HepG2 (cell line): Measurements from ENCODE around the gene CYP4A22. TPM values are rescaled to one million over a fixed set of nuclear protein-coding genes. Genes with fewer than 3 reads are reported as not detected.

Experiments
- ATAC-seq: fragments of 200-7000 bp; cut with Tn5 transposase; 3 replicates; pipeline ENCODE4 v1.9.1; 2020; ENCODE audit warnings: mild to moderate bottlenecking, moderate library complexity
- BruUV-seq: library from RNA; stranded (reverse); fragments of 400-500 nt; replicated peaks from 2 replicates; lab custom pipeline; 2021; lab: Mats Ljungman, UMichigan
- CTCF ChIA-PET: fragments of 300-600 bp; formaldehyde crosslinking; extraction: SDS; loops from one replicate; lab custom pipeline; 2021; ENCODE audit warnings: low total read pairs, inconsistent platforms, low intra/inter-chr PET ratio; lab: Yijun Ruan, JAX
- POLR2A ChIA-PET: fragments of 350-600 bp; sonication (Branson Sonifier 250); formaldehyde crosslinking; loops from one replicate; lab custom pipeline; 2020; ENCODE audit warnings: antibody characterized with exemption, inconsistent platforms; lab: Yijun Ruan, JAX
- DNase-seq: peaks from one replicate; pipeline ENCODE4 v3.0.0-alpha.2; 2015; ENCODE audit warnings: low spot score
- FAIRE-seq: peaks from 3 replicates; lab custom pipeline; 2011; peaks lifted over from hg19 to GRCh38; lab: Jason Lieb, UNC
- H2AFZ ChIP-seq: one replicate; pipeline ENCODE4 v1.6.1; 2011; ENCODE audit warnings: low read length, inconsistent platforms
- H3K27ac ChIP-seq: fragments of 300-600 bp; 3 replicates; pipeline ENCODE4 v1.8.0; 2011; ENCODE audit warnings: mixed run types, mild to moderate bottlenecking, mixed read lengths, low read length, inconsistent platforms; ENCODE audit not compliant: insufficient read depth; ENCODE audit errors: extremely low read length
- H3K27me3 ChIP-seq, 2 experiments: fragments of 200-600 bp in 1 of 2; 2 replicates in 1 of 2; 3 replicates in 1 of 2; pipeline versions ENCODE4 v1.6.0 to v1.8.0; 2011; ENCODE audit warnings: low read length in 2 of 2, mild to moderate bottlenecking in 2 of 2, moderate library complexity in 2 of 2, inconsistent platforms in 1 of 2; ENCODE audit not compliant: insufficient read depth in 2 of 2, control insufficient read depth in 1 of 2
- H3K36me3 ChIP-seq, 2 experiments: fragments of 200-600 bp in 1 of 2; replicated peaks in 1 of 2; 2 replicates in 1 of 2; 3 replicates in 1 of 2; pipeline versions ENCODE4 v1.5.1 to v1.8.0; 2011; ENCODE audit warnings: low read length in 2 of 2, inconsistent platforms in 1 of 2; ENCODE audit not compliant: insufficient read depth in 2 of 2, control insufficient read depth in 1 of 2
- H3K4me1 ChIP-seq: 2 replicates; pipeline ENCODE4 v1.5.1; 2012; ENCODE audit warnings: low read length, inconsistent platforms; ENCODE audit not compliant: insufficient read depth
- H3K4me2 ChIP-seq: 2 replicates; pipeline ENCODE4 v1.6.0; 2011; ENCODE audit warnings: low read depth, low read length, inconsistent platforms
- H3K4me3 ChIP-seq, 3 experiments: fragments of 200-600 bp in 1 of 3; sonication (generic), shearing (Covaris generic) in 1 of 3; replicated peaks in 1 of 3; 2 replicates each; pipeline ENCODE4 v1.5.1; 2011 to 2016; ENCODE audit warnings: low read length in 3 of 3, inconsistent platforms in 2 of 3, low read depth in 2 of 3, mild to moderate bottlenecking in 2 of 3, control low read depth in 1 of 3, mixed read lengths in 1 of 3; ENCODE audit not compliant: insufficient read depth in 1 of 3
- H3K79me2 ChIP-seq: one replicate; pipeline ENCODE4 v1.6.1; 2011; ENCODE audit warnings: low read length, inconsistent platforms; ENCODE audit not compliant: insufficient read depth
- H3K9ac ChIP-seq: 2 replicates; pipeline ENCODE4 v1.6.0; 2011; ENCODE audit warnings: mild to moderate bottlenecking, low read depth, low read length, inconsistent platforms; ENCODE audit not compliant: insufficient read depth
- H3K9me3 ChIP-seq: 2 replicates; pipeline ENCODE4 v1.5.1; 2012; ENCODE audit warnings: mild to moderate bottlenecking, low read length
- H4K20me1 ChIP-seq: 2 replicates; pipeline ENCODE4 v1.6.0; 2011; ENCODE audit warnings: inconsistent platforms, mild to moderate bottlenecking, low read length, moderate library complexity; ENCODE audit not compliant: insufficient read depth
- HDAC2 ChIP-seq: sonication (generic); formaldehyde crosslinking; IDR thresholded peaks from 2 replicates; pipeline ENCODE4 v1.4.0; 2020; ENCODE audit warnings: missing genetic modification reagents
- NCOA2 ChIP-seq: sonication (generic); formaldehyde crosslinking; IDR thresholded peaks from 2 replicates; pipeline ENCODE4 v1.8.0; 2022; ENCODE audit warnings: inconsistent platforms
- STAG1 ChIP-seq: sonication (generic); formaldehyde crosslinking; IDR thresholded peaks from 2 replicates; pipeline ENCODE4 v1.4.0; 2020; ENCODE audit warnings: missing genetic modification reagents
- XRCC5 ChIP-seq: fragments of 200-400 bp; formaldehyde crosslinking; optimal IDR thresholded peaks from 2 replicates; pipeline ENCODE3; 2017; ENCODE audit warnings: mild to moderate bottlenecking, low read length
- ZBTB3 ChIP-seq: sonication (generic); formaldehyde crosslinking; IDR thresholded peaks from 2 replicates; pipeline ENCODE4 v1.4.0; 2020; ENCODE audit warnings: low read depth, mild to moderate bottlenecking, moderate library complexity, missing genetic modification reagents, borderline replicate concordance
- ZFYVE20 ChIP-seq: sonication (generic); formaldehyde crosslinking; IDR thresholded peaks from 2 replicates; pipeline ENCODE4 v1.8.0; 2023; ENCODE audit warnings: low read depth, mild to moderate bottlenecking, moderate library complexity, missing genetic modification reagents, borderline replicate concordance
- ZNF101 ChIP-seq: sonication (generic); formaldehyde crosslinking; IDR thresholded peaks from 2 replicates; pipeline ENCODE4 v1.4.0; 2020; ENCODE audit warnings: mild to moderate bottlenecking, low read depth, missing genetic modification reagents, borderline replicate concordance
- ZNF382 ChIP-seq: sonication (generic); formaldehyde crosslinking; IDR thresholded peaks from 2 replicates; pipeline ENCODE4 v1.5.0; 2020; ENCODE audit warnings: missing genetic modification reagents, mild to moderate bottlenecking, borderline replicate concordance
- ZNF589 ChIP-seq: sonication (generic); formaldehyde crosslinking; conservative IDR thresholded peaks from 2 replicates; pipeline ENCODE4 v1.8.0; 2022; ENCODE audit warnings: mild to moderate bottlenecking, moderate library complexity, missing genetic modification reagents
- ZNF597 ChIP-seq: sonication (generic); formaldehyde crosslinking; IDR thresholded peaks from 2 replicates; pipeline ENCODE4 v1.5.0; 2020; ENCODE audit warnings: missing genetic modification reagents
- WGBS: methylation state at CpG from one replicate; pipeline ENCODE4 v1.1.6; 2017; ENCODE audit warnings: low lambda C conversion rate; 5-methylcytosine and 5-hydroxymethylcytosine counted together
- in situ Hi-C: cut with HindIII; loops from 2 replicates; pipeline ENCODE4 v1.10.0; 2017; ENCODE audit warnings: low pct_unique_long_range_greater_than_20kb; ENCODE audit not compliant: extremely low pct_ligation_motif_present
- intact Hi-C: fragments of 100-400 bp; cut with micrococcal nuclease; formaldehyde crosslinking; loops from one replicate; pipeline ENCODE4 v1.10.0; 2022; ENCODE audit not compliant: unreplicated experiment
- polyA plus RNA-seq, 8 experiments: library from polyadenylated mRNA; depleted of rRNA in 3 of 8; stranded (reverse) in 7 of 8; unstranded in 1 of 8; fragments of >200 nt; fragmentation: Illumina TruSeq in 4 of 8; extraction: Trizol in 4 of 8; gene quantifications; 2 replicates each; pipeline versions ENCODE4 v1.2.1 to v1.2.3, GENCODE V29; 2011 to 2016; ENCODE audit warnings: low read depth in 4 of 8, missing spikeins in 1 of 8, mixed read lengths in 1 of 8; ENCODE audit not compliant: insufficient read depth in 1 of 8
- total RNA-seq, 5 experiments: library from RNA; depleted of rRNA; stranded (reverse); fragments of >200 nt; fragmentation: Illumina TruSeq; extraction: Trizol; gene quantifications; 2 replicates each; pipeline ENCODE4 v1.2.3, GENCODE V29; 2016; ENCODE audit warnings: low read depth in 1 of 5

Gene CYP4A22
- total and polyA plus RNA-seq, 2 of the 13 experiments (the other 11 are each of a cell fraction or from before 2014, with no cell fraction given): not detected

DNA sequence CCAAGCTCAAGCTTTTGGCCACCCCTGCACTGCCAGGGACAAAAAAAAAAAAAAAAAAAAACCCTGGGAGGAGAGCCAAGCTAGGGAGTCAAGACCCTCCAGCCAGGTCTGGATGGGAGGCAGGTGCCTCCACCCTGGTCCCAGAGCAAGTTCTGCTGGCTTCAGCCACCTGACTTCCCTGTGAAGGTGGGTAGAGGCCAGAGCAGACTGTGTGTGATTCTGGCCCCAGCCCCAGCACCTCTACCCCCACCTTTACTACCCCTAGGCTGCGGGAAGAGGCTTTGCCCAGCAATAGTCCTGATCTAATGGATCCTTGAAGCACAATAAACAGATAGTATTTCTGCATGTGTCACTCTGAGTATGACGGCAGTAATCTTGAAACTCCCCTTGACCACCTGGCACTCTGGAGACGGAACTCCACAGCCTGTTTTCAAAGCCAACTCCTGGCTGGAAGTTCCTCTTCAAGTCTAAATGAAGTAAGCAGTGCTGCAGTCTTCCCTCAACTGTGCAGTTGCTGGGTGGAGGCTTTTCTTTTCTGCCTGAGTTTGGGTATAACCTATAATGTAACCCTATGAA, 42.8 kb downstream of the CYP4A22 start:
- WGBS: 70% methylated on average over 3 of the region's 3 CpGs
- H3K4me3 ChIP-seq: peak overlapping the region; percentile 53 to 76 (median 65)
- POLR2A ChIA-PET: interaction anchor here (1.4 to 7.5 kb wide), 6 partner anchors 10 to 134 kb away, joined by 4 to 168 read pairs (median 8); partner anchors contain the start of genes PDZK1IP1 and STIL

More for the DNA sequence above, 42.8 kb downstream of the CYP4A22 start:
- ATAC-seq: no peak
- in situ Hi-C loops: loop anchor here (25.0 kb wide), 1 partner anchor 532 kb away; no protein-coding TSS in a partner anchor
- no TSS peak for BruUV-seq
- H3K4me2 ChIP-seq: peak overlapping the region; percentile 99
- TF ChIP-seq STAG1 (CRISPR knock-in tag) (no peak), HDAC2 (CRISPR knock-in tag) (no peak), ZFYVE20 (CRISPR knock-in tag) (no peak), ZNF597 (CRISPR knock-in tag) (no peak), ZNF382 (CRISPR knock-in tag) (no peak), ZNF589 (CRISPR knock-in tag) (no peak), ZBTB3 (CRISPR knock-in tag) (no peak), NCOA2 (CRISPR knock-in tag) (no peak), ZNF101 (no peak), XRCC5 (no peak)
- TF ChIP-seq, all 625 proteins: peak for 0
- H3K27ac ChIP-seq: no peak overlapping the region
- CTCF ChIA-PET: interaction anchor here (1.4 to 3.1 kb wide), 2 partner anchors 13 to 83 kb away, joined by 10 to 46 read pairs; no protein-coding TSS in a partner anchor
- DNase-seq: no peak
- intact Hi-C loops: loop anchor here (1.0 kb wide), 2 partner anchors 83 to 244 kb away; no protein-coding TSS in a partner anchor
- no peak overlapping the region for H3K9ac ChIP-seq
- H3K27me3 ChIP-seq: no peaks in the 10 kb centered on the region; a peak in 1 of 5 replicates
- peaks cover 78% of the 10 kb centered on the region for H3K4me1 ChIP-seq
- no peak for FAIRE-seq
- H3K9me3 ChIP-seq: no peaks in the 10 kb centered on the region
- no peaks in the 10 kb centered on the region for H4K20me1 ChIP-seq
- H2AFZ ChIP-seq: no peak overlapping the region
- H3K79me2 ChIP-seq: no peaks in the 10 kb centered on the region
- no peaks in the 10 kb centered on the region for H3K36me3 ChIP-seq
